Measurements from ENCODE around the gene ARHGAP11B. TPM values are rescaled to one million over a fixed set of nuclear protein-coding genes. Genes with fewer than 3 reads are reported as not detected.
"Not testable (repeated sequence)": the region's sequence is repeated elsewhere in the genome, so short reads cannot be mapped to it uniquely, and the experiment has no call there.

The ARHGAP11B gene

DNA sequence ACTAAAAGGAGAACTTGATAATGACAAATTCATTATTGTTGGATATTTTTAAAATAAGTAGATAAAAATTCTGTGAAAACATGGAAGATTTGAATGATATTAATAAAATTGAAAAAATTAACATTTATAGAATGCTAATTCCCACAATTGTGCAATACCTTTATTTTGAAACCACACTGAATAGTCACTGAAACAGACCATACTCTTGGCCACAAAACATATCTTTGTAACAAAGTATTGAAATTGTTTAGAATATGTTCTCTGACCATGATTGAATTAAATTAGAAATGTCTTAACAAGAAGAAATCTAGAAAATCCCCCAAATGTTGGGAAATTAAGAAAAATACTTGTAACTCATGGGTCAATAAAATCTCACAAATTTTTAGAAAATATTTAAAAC lies 49.2 kb downstream of the ARHGAP11B start:
- H3K4me3 ChIP-seq: no peak overlapping the region
- H3K27ac ChIP-seq: no peak overlapping the region
- no peaks in the 10 kb centered on the region for H3K9me3 ChIP-seq (replicated peaks)
- H3K27me3 ChIP-seq (replicated peaks): no peaks in the 10 kb centered on the region
- no peak for DNase-seq (ENCODE audit: low read depth in 1 of 2, low spot score in 2 of 2)
- no peaks in the 10 kb centered on the region for H3K4me1 ChIP-seq (replicated peaks)
- H3K36me3 ChIP-seq: peaks cover 21% of the 10 kb centered on the region

DNA sequence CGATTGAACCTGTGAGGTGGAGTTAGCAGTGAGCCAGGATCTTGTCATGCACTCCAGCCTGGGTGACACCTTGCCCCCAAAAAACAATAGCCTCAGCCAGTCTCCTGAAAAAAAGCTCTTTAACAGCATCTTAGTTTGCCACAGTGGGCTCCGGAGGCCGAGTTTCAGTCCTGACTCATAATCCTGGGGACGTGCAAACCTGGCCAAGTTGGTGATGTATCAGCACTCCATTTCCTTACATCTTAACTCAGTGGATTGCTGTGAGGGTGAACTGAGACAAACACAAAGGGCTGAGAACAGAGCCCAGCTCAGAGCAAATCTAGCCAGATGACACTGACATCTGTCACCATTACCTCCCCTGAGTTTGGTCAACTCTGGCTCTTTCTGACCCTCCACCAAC lies 50.0 kb downstream of the ARHGAP11B start:
- H3K27ac ChIP-seq; H3K4me1 ChIP-seq (replicated peaks); H3K27me3 ChIP-seq (replicated peaks); DNase-seq (ENCODE audit: low read depth in 1 of 2, low spot score in 2 of 2); H3K4me3 ChIP-seq; H3K9me3 ChIP-seq (replicated peaks): not testable (repeated sequence)
- peaks cover 14% of the 10 kb centered on the region for H3K36me3 ChIP-seq

DNA sequence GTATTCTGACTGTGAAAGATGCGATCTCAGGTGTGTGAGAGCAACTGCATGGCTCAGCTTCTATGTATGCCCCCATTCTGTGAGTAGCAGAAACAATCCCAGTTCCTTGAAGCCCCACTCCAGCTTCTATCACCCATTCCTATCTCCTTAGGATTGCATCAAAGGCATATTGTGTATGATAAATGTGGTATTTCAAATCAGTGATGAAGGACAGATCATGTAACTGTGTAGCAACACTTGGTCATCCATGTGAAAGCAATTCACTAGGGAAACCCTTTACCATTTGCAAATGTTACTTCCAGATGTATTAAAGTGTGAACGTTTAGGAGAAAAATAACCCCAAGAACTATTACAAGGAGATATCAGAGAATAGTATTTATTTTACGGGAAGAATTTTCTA lies 55.1 kb downstream of the ARHGAP11B start:
- H3K27me3 ChIP-seq (replicated peaks); DNase-seq (ENCODE audit: low read depth in 1 of 2, low spot score in 2 of 2); H3K4me1 ChIP-seq (replicated peaks); H3K27ac ChIP-seq; H3K9me3 ChIP-seq (replicated peaks); H3K4me3 ChIP-seq; H3K36me3 ChIP-seq: not testable (repeated sequence)

DNA sequence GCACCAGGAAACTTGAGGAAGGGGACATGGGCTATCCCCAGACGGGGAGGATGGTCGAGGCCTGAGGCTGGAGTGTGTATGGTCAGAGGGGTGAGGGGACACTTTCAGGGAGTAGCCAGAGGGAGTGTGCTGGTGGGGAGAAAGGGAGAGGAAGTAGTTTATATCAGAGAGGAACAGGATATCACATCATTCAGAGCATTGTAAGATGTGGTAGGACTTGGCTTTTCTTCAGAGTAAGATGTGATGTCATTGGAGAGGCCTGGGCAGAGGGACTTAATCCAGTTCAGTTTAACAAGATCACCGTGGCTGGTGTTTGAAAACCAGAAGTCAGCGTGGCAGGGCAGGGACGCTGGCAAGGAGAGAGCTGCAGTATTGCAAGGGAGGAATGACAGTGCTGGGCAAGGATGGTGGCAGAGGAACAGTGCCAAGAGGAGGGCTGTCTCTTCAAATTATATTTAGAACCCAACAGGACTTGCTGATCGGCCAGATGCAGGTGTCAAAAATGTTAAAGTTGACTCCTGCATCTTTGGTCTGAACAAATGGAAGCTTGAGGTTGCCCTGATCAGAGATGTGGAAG lies 59.9 kb downstream of the ARHGAP11B start:
- H3K4me1 ChIP-seq (replicated peaks); H3K27ac ChIP-seq; H3K27me3 ChIP-seq (replicated peaks); DNase-seq (ENCODE audit: low read depth in 1 of 2, low spot score in 2 of 2); H3K4me3 ChIP-seq; H3K36me3 ChIP-seq; H3K9me3 ChIP-seq (replicated peaks): not testable (repeated sequence)

DNA sequence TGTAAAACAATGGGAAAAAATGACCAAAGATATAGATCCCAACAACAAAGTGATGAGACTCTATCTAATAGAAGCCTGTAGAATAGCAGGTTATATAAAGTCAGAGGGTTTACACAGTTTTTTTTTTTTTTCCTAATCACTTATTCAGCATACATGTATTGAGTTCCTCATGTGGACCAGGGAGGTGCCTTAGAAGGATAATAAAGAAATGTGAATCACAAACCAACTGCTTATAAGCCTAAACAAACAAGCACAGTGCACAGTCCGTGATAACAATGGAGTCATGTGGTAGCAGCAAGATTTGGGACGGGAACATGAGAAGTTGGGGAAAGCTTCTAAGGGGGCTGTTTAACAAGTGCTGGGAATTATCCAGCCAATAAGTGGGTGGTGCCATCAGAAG lies 60.7 kb downstream of the ARHGAP11B start:
- not testable (repeated sequence) for H3K4me1 ChIP-seq (replicated peaks); H3K27ac ChIP-seq; H3K4me3 ChIP-seq; H3K27me3 ChIP-seq (replicated peaks); H3K36me3 ChIP-seq; H3K9me3 ChIP-seq (replicated peaks); DNase-seq (ENCODE audit: low read depth in 1 of 2, low spot score in 2 of 2)

Other genes with a start within 250 kb of the ARHGAP11B start
- not detected in 2 replicates for gene CHRFAM7A, start 232.6 kb upstream of the ARHGAP11B start, total RNA-seq (2014; rRNA removed; shearing (Covaris generic))
- 1.3 and 1.6 TPM in 2 replicates for gene GOLGA8R, start 211.9 kb upstream of the ARHGAP11B start, total RNA-seq (2014; rRNA removed; shearing (Covaris generic))
- 0.45 TPM in 1 of 2 replicates, not detected in the other for gene GOLGA8Q, start 74.1 kb upstream of the ARHGAP11B start, total RNA-seq (2014; rRNA removed; shearing (Covaris generic))
- 0.97 TPM in 1 of 2 replicates, not detected in the other for gene GOLGA8H, start 22.1 kb upstream of the ARHGAP11B start, total RNA-seq (2014; rRNA removed; shearing (Covaris generic))